ENCODE results near the gene COL4A1.
A peak's percentile ranks its signal among the peaks of the same experiment; 100 is the strongest.

Gene COL4A1

GRCh38 chr13:110224519-110224918, 82.4 kb downstream of the COL4A1 start:
- TF ChIP-seq CTCF (conservative IDR thresholded peaks at IDR 0.05), result no peak

DNA sequence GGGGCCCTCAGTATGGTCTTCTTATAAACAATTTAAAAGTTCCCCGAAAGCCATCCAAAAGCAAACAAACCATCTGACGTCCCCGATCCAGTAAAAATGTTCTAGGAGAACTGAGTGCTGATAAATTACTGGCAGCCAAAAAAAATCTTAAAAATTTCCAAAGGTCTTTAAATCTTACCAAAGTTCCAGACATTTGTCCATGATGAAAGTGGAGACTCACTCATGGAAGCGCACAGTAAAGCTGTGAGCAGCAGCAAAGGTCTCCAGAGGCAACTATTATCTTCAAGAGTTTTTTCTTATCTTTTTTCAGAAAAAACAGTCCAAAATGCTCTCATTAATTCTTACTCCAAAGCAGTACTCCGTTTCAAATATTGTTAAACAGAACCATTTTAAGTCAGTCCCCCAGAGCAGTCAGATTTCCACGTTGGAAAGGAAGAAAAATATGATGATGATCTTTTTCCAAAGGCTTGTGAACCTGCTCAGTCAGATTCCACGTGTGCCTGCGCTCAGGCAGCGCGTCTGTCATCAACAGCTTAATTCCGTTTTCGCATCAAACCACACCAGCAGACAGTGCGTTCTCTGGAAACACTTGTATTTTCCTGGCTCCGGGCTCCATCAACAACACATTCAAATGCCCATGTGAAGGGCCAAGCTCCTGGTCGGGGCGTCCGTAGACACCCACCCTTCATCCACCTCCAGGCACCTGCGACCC, 85.4 kb downstream of the COL4A1 start:
- no peak overlapping the region for H3K27ac ChIP-seq
- no peak for TF ChIP-seq CTCF (conservative IDR thresholded peaks at IDR 0.05)

More at GRCh38 chr13:110224519-110224918, 82.4 kb downstream of the COL4A1 start:
- H3K27ac ChIP-seq, result no peak overlapping the region

GRCh38 chr13:110220471-110220870, 86.5 kb downstream of the COL4A1 start:
- no peak for TF ChIP-seq CTCF (conservative IDR thresholded peaks at IDR 0.05)
- H3K27ac ChIP-seq, result no peak overlapping the region

DNA sequence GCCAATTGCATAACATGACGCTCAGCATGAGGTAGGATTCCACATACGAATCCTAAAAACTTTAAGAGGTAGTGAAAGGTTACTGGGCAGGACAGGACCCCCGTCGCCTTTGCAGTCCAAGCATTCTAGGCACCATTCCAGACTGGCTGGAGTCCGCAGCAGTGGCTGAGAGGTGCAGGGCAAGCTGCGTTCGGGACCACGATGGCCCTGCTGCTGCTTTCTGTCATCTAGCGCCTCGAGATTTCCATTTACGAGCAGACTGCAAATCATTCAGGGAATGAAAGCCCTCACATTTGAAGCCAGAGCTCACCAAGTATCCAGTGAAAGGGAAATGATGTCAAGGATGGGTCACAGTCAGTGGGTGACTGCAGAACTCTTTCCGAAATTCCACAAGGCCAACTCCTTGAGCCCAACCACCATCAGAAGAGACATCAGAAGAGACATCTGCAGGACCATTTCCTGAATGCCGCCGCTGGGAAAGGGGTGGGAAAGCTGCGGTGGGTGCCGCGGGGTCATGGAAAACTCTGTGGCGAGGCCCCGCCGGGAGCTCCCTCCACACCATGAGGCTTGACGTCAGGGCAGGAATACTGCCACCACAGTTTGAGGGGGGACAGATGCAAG, 88.3 kb downstream of the COL4A1 start:
- no peak for TF ChIP-seq CTCF (conservative IDR thresholded peaks at IDR 0.05)
- H3K27ac ChIP-seq, result no peak overlapping the region

GRCh38 chr13:110217811-110218210, 89.1 kb downstream of the COL4A1 start:
- no peak for TF ChIP-seq CTCF (conservative IDR thresholded peaks at IDR 0.05)
- no peak overlapping the region for H3K27ac ChIP-seq

GRCh38 chr13:110217085-110217484, 89.9 kb downstream of the COL4A1 start:
- no peak for TF ChIP-seq CTCF (conservative IDR thresholded peaks at IDR 0.05)
- H3K27ac ChIP-seq, result no peak overlapping the region

- TF ChIP-seq CTCF (conservative IDR thresholded peaks at IDR 0.05), result 0 out of 2 replicates have a peak, but pooled peaks have one; percentile 11
- no peak overlapping the region for H3K27ac ChIP-seq
These were observed 90.4 kb downstream of the COL4A1 start for GRCh38 chr13:110216398-110217041.

Measured in VCaP (cell line).